HG03095 (cell line): Measurements from ENCODE around the gene RASGEF1B.

Experiments used
- ATAC-seq: cut with Tn5 transposase; IDR thresholded peaks from one replicate; pipeline ENCODE4 v1.9.1; 2021; ENCODE audit warnings: moderate library complexity; ENCODE audit not compliant: unreplicated experiment

Gene RASGEF1B

GRCh38 chr4:81404294-81404693 lies 67.4 kb downstream of the RASGEF1B start:
- no peak for ATAC-seq

DNA sequence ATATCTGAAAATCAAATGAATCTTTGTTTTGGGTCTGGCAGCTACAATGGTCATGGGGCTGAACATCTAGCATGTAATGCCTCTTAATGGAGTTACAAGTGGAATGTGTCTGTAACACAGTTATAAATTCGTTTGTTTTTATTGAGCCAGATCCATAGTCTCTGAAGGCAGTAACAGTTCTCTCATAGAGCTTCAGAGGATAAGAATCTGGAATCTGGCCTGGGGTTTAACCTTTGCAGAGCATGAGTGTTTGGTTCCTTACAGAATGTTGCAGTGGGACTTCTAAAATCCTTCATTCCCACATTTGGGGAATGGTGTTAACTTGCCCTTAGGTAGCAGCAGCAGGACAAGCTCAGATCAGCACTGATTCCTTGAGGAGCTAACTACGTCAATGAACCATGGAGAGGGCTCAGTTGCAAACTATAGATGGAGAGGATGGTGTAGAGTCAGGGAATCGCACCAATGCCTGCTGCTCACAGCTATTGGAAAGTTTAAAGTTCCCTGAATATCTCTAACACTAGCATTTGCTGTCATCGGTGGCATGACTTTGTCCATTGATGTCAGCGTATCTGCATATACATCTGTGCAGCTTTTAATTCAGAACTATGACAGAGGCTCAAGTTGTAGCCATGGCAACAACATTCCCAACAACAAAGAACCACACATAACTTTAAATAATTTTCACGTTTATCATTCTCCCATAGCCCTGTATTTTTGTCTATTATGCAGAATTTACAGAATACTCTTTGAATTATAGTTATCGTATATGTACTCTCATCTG lies 72.2 kb downstream of the RASGEF1B start:
- no peak for ATAC-seq

DNA sequence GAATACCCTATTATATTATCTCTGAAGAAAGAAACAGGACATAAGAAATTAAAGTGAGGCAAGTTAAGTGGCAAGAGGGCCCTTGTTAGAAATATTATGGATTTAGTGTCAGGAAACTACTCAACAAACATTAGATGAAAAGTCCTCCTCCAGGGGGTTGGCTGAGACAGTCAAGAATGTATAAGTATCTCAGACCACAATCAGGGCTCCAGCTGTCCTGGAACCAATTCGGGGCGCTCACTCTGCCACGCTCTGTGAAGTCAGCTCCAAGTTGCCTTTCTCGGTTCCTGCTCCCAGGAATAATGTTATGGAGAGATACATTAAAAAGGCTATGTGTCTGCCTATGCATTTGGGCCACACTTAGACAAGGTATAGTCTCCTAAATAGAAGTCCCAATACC lies 73.3 kb downstream of the RASGEF1B start:
- ATAC-seq: no peak

- ATAC-seq: no peak
These were observed 74.1 kb downstream of the RASGEF1B start for GRCh38 chr4:81397635-81398034.

DNA sequence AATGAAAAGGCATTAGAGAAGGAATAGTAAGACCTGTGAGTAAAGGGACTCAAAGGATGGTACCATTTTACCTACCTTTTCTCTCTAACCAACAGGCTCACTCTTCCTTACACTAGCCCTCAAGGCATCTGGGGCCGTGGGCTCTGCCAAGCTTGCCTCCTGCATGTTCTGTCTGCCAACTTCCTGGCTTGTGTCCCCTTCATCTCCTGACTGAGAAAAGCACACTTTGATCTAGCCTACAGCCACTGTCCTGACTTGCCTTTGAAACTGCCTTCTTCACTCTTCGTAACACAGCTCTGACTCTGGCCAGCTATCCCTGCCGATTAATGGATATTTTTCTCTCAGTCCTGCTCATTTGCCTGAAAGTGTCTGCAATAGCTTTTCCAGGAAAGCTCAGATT lies 76.5 kb downstream of the RASGEF1B start:
- ATAC-seq: no peak

- no peak for ATAC-seq
These were observed 79.5 kb downstream of the RASGEF1B start for GRCh38 chr4:81392164-81392563.

- no peak for ATAC-seq
These were observed 82.0 kb downstream of the RASGEF1B start for GRCh38 chr4:81389720-81390119.

DNA sequence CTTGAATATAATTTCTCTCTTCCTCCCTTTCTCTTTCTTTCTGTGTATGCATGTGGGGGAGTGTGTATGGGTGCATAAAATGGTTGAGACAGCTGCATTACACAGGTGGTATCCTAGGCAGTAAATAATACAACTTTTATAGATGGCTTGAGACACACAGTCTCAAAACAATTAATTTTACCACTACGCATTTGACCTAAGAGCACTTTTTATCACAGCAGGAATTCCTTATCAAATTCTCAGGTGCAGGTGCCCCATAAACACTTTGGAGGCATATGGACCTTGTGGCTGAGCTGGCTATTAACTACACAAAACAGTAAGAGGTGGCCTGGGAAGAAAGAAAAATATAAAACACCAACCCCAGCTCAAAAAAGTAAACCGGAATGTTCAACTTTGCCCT lies 91.3 kb downstream of the RASGEF1B start:
- no peak for ATAC-seq

DNA sequence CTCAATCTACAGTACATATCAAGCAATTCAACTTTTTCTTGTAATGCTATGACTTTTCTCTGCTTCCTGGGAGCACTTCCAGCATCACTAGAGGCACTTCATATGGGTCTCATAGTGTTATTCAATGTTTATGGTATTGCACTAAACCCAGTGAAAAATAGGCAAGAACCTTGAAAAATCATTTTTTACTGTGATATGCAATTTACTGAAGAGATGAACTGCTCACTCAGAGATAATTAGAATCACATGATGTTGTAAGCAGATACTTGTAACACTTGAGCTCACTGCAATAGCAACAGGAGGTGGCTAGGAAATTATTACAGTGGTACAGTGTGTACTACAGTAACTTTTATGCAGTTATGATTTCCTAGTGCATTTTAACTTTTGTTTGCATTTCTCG lies 93.3 kb downstream of the RASGEF1B start:
- ATAC-seq: no peak

DNA sequence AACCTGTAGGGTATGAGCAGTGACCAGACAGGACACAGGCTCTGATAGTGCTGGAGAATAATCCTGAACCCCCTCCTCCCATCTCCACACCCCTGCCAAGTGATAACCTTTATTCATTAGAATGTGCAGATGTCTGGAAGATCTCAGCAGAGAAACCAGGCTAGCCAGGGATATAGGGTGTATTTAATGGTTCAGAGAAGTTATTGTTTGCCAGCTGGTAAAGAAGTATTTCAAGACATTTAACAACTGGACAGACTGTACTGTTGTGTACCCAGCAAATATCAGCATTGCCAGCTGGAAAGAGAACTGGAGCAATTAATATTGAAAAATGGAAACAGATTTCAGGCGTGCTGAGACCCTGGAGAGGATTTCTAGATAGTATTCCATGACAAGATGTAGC lies 94.5 kb downstream of the RASGEF1B start:
- ATAC-seq: no peak

DNA sequence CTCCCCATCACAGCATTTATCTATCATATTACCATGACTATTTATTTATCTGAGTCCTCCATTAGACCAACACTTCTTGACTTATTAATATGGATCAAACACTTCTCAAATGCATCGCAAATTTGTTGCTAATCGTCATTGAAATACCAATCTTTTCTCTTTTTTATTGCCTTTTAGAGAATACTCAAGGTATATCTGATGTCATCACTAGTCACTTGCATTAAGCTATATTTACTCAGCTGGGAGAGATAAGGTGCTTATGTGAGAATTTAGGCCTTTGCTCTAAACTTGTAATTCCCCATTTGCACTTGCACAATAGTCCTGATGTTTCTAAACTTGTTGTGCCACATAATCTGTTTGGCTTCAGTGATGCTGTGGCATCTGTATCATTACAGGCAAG lies 95.0 kb downstream of the RASGEF1B start:
- no peak for ATAC-seq
